NCI-H2227 treated with DMSO at 0.1 percent for 48 hours (cell line): ENCODE measurements around the gene STARD8.
"Not testable (repeated sequence)": the region's sequence is repeated elsewhere in the genome, so short reads cannot be mapped to it uniquely, and the experiment has no call there.

Experiments
- DNase-seq: peaks from one replicate; lab custom pipeline; 2025; lab: John Stamatoyannopoulos, UW

STARD8 gene

DNA sequence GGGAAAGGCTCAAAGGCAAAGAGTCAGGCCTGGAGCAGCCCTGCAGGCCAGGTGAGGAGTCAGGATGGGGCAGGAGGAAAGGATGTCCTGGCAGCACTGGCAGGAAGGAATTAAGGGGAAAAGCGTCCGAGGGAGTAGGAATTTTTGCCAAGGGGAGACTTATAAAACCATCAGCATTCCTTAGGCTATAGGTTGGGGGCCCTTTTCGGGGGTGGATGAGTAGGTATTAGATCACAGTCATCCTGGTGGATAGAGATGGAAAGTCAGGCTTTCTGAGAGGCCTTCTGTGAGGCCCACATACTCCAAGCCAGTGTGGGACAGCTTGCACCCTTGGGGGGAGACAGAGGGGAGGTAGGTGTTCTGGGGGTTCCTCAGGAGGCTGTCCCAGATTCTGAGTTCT, 12.3 kb downstream of the STARD8 start:
- DNase-seq, result no peak

GRCh38 chrX:68660746-68661145, 13.3 kb downstream of the STARD8 start:
- no peak for DNase-seq

DNA sequence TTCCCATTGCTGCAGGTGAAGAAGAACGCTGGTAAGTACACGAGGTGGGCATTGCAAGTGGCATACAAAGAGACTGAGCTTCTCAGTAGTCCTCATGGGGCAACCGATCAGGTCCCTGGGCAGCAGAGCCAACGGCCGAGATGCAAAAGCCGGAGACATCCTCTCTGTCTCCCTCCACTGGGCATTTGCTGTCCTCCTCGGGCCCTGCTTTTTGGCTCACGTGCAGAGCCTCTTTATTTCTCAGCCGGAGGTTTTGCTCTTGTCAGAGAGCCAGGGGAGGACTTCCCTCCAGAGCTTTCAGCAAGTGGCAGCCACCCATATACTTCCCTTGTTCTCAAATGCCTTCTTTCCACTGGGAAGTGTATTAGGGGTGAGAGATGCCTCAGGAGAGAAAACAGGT, 18.0 kb downstream of the STARD8 start:
- DNase-seq, result no peak

GRCh38 chrX:68666580-68666979, 19.1 kb downstream of the STARD8 start:
- DNase-seq, result no peak

- peak; percentile 13 for DNase-seq
These were observed 21.8 kb downstream of the STARD8 start for GRCh38 chrX:68669094-68669860.

DNA sequence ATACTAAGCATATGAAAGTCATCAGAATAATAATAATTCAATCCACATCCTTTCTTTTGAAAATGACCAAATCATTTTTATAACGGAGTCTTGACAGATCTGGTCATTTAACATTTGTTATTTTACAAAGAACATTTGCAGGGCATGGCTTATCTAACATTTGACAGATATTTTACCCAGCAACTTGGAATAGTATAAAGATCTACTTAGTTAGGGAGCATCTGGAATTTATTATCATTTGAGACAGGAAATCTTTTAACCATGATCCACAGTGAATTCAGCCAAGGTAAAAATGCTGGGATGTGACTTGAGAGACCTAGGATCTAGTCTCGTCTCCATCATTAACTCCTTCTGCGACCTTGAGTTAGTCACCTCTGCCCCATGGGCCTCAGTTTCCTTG, 22.4 kb downstream of the STARD8 start:
- DNase-seq, result no peak

DNA sequence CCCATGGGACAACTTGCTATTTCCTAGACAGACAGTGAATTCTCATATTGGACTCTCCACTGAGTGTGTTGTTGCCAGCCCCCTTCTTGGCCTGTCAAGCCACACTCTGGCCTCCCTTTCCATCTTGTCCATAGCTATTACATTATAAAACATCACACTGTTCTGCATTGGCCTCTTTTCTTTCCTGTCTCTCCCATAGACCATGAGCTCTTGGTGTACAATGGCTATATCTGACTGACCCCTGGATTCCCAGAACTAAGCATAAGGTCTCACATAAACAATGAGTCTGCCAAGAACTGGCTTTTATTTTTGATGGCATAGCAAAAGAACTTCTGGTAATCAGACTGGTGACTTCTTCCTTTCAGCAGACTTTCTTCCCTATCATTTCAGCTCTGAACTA, 23.8 kb downstream of the STARD8 start:
- DNase-seq, result no peak

DNA sequence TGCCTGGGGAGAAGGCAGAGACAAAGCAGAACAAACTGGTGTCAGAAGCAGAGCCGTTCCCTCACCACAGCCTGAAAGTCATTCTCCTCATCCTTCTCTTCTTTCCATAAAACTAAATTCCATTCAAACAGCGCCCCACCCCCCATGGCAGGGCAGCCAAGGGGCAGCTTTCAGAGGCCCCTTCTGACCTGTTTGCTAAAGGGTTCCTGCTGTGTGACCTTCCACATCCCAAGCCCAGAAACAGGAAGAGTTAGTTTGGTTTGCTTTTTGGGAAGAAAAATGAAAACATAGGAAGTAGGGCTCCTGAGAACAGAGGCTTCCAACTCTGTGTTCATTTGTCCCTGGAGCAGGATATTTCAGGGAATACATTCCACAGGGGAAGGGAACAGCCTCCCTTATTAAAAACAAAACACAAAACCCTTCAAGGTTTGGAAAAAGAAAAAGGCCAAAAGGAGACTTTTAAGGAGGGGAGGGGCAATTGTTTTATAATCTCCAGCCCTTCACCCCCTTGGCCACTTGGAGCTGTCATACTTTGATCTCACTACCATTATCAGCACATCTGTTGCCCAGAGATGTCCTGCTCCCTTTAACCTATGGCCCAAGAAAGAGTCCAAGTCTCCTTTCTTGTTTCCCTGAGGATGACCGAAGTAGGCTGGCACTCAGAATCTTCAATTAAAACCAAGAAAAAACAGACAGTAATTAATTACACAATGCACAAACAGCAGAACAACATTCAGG, 25.3 kb downstream of the STARD8 start:
- DNase-seq, result no peak

DNA sequence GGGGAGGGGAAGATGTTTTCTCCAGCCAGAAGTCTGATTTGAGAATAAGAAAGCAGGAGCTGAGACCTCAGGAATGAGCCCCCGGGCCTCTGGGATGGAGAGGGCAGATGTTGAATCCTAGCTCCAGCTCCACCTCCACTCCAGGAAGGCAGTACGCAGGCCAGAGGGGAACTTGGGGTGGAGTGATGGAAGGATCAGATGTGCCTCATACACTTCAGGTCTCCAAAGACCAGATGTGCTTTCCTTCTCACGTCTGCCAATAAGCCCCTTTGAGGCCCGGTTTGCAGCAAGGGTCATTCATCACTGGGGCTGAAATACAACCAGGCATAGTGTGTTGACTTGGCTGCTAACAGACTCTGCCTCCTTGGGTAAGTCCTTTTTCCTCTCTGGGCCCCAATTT, 28.1 kb downstream of the STARD8 start:
- DNase-seq, result peak; percentile 50

DNA sequence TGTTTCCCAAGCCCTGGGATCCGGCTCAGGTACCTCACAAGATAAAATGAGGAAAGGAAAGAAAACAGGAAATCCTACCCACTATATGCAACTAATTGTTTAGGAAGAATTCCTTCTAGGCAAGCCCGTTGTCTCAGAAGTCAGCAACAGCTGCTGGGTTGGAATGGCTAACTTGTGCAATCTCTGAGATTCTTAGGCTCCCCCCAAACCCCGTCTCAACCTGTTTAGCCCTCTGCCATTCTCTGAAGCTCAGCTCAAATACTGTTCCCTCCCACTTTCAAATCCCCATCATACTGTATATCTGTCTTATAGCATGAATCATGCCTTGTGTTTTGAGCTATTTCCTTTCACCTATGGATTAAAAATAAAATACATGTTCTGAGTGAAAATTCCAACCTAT, 28.9 kb downstream of the STARD8 start:
- no peak for DNase-seq

DNA sequence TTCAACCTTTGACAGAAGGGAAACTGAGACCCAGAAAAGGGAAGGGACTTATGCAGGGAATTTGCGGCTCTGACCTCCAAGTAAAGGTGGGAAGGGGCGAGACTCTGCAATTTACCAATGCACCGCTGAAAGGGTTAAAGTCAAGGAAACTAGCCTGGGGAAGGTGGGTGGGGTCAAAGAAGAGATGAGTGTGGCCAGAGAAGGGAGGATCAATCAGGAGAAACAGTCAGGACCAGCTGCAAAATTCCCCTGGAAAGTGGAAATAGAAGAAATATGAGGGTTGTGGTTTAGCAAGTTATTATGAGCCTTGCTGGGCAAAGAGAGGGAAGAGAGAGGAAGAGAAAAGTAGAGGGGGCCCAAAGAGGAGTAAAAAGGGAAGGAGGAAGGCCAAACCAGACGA, 30.5 kb downstream of the STARD8 start:
- DNase-seq, result no peak

DNA sequence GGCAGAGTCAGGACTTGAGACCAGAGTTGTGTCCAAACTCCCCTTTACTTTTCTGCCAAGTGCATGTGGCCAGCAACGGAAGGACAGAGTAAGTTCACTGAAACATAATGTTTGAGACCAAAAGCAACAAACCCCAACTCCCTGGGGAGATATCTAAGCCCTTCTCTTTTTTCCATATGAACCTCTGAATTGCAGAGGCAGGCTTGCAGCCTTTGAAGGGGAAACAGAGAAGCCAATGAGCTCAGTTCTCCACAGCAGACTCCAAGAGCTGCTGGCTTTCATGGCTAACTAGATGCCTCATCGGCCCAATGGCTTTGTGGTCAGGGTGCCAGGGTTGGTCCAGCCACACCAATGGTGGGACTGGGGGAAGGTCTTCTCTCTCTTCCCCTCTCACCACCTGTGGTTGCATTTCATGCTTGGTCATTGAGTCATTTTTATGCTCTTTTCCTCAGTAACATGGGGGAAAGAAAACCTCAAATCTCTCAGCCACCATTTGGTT, 34.0 kb downstream of the STARD8 start:
- DNase-seq, result no peak

DNA sequence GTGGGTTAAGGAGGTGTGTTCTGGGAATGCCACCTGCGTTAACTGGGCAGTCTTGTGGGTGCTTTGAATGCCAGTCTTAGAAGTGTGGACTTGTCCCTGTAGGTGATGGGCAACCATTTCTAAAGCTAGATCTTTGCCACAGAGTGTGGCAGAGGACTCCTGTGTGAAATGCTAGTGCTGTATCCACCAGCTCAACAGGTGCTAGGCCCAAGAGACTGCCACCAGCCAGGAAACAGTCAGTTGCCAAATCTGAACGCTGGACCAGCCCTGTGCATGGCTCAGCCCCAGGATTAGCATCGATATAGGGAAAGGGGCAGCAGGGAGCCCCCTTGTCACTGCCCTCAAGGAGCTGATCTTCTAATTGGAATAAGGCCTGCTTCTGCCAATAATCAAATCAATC, 35.3 kb downstream of the STARD8 start:
- DNase-seq, result no peak

GRCh38 chrX:68683580-68683979, 36.1 kb downstream of the STARD8 start:
- no peak for DNase-seq

DNA sequence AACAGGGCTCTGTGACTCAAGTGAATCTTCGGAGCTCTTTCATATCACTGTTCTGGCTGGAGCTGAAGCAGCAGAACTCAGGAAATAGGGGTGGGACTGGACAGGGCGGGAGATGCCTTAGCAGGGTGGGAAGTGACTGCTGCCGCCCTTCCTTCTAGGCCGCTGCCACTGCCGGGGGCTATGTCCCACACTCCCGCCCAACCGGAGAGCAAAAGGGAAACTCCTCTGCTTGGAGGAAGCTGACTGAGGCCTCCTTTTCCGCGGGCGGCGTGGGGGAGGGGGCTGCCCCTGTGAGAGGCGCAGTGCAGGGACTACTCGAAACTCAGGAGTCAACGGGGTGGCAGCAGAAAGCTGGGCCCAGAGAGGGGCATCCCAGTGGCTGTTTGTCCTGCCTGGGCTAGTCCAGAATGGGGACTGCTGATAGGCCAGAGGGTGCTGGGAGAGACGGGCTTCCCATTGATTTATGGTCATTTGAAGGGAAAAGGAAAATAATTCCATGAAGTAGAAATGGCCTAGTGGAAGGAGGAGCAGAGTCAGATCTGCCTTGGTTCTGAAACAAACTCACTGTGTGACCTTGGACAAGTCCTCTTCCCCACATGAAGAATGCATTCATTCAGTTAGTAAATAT, 36.9 kb downstream of the STARD8 start:
- no peak for DNase-seq

DNA sequence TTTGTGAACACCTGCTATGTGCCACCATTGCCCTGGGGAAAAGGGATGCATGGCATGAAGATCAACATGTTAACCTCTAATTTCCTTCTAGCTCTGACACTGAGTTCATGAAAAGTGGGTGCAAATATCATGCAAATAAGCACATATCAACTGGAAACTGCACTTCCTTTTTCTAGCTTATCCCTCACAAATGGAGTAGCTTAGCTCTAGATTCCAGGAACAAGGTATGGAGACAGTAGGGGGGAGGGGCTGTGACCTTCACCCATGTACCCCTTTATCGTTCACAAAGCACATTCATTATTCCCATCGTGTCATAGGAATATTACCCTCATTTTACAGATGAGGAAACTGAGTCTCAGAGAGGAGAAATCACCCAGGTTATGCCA, 37.4 kb downstream of the STARD8 start:
- no peak for DNase-seq

DNA sequence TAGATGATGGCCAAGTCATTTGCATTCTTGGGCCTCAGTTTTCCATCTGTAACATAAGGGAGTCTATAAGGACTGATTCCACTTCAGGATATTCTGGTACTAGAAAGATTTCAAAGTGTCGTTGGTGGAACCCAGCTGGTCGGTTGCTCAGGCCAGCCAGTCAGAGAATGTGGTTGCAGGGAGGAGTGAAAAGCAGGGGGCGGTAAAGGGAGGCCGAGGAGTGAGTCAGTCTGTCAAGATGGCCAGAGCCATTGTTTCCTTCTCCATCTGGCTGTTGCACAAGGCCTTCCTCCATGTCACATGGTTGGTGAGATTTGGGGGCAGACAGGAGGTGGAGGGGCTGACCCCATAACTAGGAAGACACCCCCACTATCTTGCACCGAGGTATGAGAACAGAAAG, 38.2 kb downstream of the STARD8 start:
- no peak for DNase-seq

GRCh38 chrX:68686097-68686977, 38.9 kb downstream of the STARD8 start:
- no peak for DNase-seq

DNA sequence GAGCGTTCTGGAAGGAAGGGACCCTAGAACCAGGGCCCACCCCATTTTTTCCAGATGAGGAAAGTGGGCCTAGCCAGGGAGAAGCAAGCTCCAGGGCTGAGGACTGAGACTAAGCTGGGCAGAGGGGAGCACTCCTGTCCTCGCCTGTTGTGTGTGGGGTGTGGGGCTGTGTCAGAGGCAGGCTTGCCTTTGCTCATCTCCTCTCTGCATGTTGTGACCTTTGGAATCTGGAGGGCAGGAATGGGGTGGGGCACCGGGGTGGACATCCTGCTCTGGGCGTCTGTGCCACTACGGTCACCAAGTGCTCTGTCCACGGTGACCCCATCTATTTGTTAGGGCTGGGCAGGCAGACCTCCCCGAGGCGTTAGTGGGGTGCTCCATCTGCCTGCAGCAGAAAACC, 41.5 kb downstream of the STARD8 start:
- not testable (repeated sequence) for DNase-seq

GRCh38 chrX:68690936-68691501, 43.6 kb downstream of the STARD8 start:
- DNase-seq, result no peak

DNA sequence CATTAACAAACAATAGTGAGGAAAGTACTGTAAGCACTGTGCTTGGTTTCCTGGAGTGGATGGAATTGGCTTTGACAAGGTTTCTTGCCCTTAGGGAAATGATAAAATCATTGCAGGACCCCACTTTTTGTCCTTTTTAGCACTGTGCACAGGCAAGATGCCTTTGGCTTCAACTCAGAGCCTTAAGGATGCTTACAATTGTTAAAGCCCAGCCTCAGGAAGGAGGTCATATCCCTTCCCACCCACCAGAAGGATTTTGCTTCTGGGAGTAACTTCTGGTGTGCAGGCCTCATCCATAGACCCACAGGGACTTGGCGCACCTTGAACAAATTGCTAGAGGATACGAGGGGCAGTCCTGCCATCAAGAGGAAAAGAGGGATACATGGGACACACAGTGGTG, 44.5 kb downstream of the STARD8 start:
- no peak for DNase-seq

GRCh38 chrX:68692651-68693050, 45.2 kb downstream of the STARD8 start:
- no peak for DNase-seq
